AG10803 (cell line): Measurements from ENCODE around the gene KIAA0040.

Experiments used
- DNase-seq: peaks from one replicate; pipeline ENCODE4 v3.0.0; 2010; ENCODE audit warnings: low read depth
- H3K4me3 ChIP-seq: 2 replicates; pipeline ENCODE4 v1.5.1; 2011; ENCODE audit warnings: mild to moderate bottlenecking, low read length, control low read depth
- TF ChIP-seq, protein P1 (sequence below): conservative IDR thresholded peaks from 2 replicates; pipeline ENCODE4 v1.5.1; 2011; ENCODE audit warnings: mild to moderate bottlenecking, low read length, control low read depth, inconsistent platforms

Gene KIAA0040

GRCh38 chr1:175192630-175193526, at the start of gene KIAA0040:
Gene KIAA0040, minus strand, starts transcription at chr1:175192776. Its CDS starts 31,763 bp downstream, at chr1:175161013.
- peak within 1 kb of the TSS; percentile 64 for H3K4me3 ChIP-seq
- TF ChIP-seq, protein P1, sequence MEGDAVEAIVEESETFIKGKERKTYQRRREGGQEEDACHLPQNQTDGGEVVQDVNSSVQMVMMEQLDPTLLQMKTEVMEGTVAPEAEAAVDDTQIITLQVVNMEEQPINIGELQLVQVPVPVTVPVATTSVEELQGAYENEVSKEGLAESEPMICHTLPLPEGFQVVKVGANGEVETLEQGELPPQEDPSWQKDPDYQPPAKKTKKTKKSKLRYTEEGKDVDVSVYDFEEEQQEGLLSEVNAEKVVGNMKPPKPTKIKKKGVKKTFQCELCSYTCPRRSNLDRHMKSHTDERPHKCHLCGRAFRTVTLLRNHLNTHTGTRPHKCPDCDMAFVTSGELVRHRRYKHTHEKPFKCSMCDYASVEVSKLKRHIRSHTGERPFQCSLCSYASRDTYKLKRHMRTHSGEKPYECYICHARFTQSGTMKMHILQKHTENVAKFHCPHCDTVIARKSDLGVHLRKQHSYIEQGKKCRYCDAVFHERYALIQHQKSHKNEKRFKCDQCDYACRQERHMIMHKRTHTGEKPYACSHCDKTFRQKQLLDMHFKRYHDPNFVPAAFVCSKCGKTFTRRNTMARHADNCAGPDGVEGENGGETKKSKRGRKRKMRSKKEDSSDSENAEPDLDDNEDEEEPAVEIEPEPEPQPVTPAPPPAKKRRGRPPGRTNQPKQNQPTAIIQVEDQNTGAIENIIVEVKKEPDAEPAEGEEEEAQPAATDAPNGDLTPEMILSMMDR = 0 out of 2 replicates have a peak, but pooled peaks have one; percentile 11
- peak; percentile 17 for DNase-seq

DNA sequence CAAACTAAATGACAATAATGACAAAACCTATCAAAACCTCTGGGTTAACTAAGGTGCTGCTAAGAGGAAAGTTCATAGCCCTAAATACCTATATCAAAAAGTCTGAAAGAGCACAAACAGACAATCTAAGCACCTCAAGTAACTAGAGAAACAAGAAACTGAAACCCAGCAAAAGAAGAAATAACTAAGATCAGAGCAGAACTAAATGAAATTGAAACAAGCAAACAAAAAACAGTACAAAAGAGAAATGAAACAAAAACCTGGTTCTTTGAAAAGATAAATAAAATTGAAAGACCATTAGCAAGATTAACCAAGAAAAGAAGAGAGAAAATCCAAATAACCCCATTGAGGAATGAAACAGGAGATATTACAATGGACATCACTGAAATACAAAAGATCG, 44.8 kb upstream of the KIAA0040 start:
- H3K4me3 ChIP-seq = no peak overlapping the region
- no peak for DNase-seq
- TF ChIP-seq, protein P1 = no peak

- TF ChIP-seq, protein P1 = no peak
- H3K4me3 ChIP-seq = no peak overlapping the region
- no peak for DNase-seq
Observed at GRCh38 chr1:175234639-175235038, 42.1 kb upstream of the KIAA0040 start.

DNA sequence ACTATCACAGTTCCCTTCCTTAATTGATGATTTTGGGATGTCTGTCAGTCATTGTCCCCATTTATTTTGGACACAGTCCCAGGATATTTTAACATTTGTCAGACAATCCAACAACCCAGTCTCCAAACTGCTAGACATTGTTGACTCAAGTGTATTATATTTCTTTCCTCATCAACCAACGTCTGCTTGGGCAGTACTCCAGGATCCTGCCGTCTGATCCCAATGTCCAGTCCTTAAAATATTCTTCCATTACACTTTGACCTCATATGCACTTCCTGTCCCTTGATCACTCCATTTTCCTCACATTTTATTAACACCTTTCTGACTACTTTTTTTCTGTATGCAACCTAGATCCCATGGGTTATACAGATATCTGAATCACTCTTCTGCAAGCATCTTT, 39.8 kb upstream of the KIAA0040 start:
- no peak overlapping the region for H3K4me3 ChIP-seq
- TF ChIP-seq, protein P1 = no peak
- no peak for DNase-seq

GRCh38 chr1:175225805-175226129, 33.2 kb upstream of the KIAA0040 start:
- no peak for DNase-seq
- TF ChIP-seq, protein P1 = no peak
- H3K4me3 ChIP-seq = no peak overlapping the region

GRCh38 chr1:175222296-175222938, 29.8 kb upstream of the KIAA0040 start:
- DNase-seq = no peak
- TF ChIP-seq, protein P1 = no peak
- no peak overlapping the region for H3K4me3 ChIP-seq
